ENCODE data around the gene MAPK8.
"Not testable (repeated sequence)": the region's sequence is repeated elsewhere in the genome, so short reads cannot be mapped to it uniquely, and the experiment has no call there.

MAPK8 gene

DNA sequence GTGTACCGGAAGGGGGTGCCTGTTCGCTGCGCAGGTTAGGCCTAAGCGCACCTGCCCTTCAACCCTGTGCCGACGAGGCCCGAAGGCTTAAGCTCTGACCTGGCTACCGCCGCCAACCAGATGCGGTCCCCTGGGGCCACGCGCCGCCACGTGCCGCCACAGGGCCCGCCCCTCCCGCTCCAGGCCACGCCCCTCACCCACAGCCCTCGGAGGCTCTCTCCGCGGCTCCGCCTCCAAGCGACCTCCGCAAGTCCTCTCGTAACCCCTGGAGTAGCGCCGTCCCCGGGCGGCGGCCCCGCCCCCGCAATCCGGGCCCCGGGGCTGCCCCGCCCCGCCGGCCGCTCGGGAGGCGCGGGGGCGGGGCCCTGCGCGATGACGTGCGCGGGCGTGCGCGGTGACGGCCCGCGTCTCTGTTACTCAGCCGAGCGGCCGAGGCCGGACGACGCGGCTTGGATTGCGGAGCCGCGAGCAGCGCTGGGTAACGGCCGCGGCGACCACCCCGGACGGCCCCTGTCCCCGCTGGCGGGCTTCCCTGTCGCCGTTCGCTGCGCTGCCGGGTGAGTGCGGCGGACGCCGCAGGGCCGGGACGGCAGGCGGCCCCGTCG, at the start of gene MAPK8:
Gene MAPK8 (plus strand): TSS at position 413 of the 605 bp plus-strand sequence. CDS start 94,984 bp downstream, outside the sequence.
- DNase-seq (ENCODE audit: low read depth), result peak; percentile 85

GRCh38 chr10:48257407-48257961, 49.0 kb upstream of the MAPK8 start:
- no peak for DNase-seq (ENCODE audit: low read depth)

DNA sequence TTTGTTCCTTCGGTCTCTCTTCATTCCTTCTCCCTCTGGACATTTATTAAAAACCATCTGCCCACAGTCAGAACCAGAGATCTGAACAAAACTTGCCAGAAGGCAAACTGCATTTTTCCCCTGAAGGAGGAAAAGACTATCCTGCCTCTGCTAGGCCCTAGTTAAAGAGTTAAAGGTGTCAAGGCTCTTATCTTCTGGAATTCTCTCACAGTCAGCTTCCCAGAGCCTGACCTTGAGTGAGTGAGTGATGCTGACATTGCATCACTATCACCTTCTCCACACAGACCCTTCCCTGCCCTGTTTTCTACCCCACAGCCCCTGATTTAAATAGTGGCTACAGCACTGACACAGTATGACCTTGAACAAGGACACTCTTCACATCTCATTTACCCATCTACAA, 48.4 kb upstream of the MAPK8 start:
- no peak for DNase-seq (ENCODE audit: low read depth)

GRCh38 chr10:48266528-48266927, 39.9 kb upstream of the MAPK8 start:
- DNase-seq (ENCODE audit: low read depth), result no peak

GRCh38 chr10:48271047-48271730, 35.3 kb upstream of the MAPK8 start:
- no peak for DNase-seq (ENCODE audit: low read depth)

DNA sequence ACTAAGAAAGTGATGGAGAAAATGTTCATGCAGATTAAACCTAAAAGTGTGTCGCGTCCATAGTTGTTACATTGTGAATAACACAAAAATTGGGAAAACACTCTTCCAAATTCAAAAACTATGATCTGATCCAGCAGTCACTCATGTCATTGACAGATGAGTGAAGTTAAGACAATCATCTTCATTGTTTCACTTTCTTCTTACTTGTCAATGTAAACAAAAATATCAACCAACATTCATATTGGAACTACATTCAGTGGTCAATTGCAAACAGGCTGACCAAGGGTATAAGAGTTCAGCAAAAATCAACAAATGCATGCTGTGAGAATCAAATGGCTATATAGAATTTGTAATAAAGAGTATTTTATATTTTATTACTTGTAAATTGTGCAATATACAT, 33.8 kb upstream of the MAPK8 start:
- DNase-seq (ENCODE audit: low read depth), result no peak

DNA sequence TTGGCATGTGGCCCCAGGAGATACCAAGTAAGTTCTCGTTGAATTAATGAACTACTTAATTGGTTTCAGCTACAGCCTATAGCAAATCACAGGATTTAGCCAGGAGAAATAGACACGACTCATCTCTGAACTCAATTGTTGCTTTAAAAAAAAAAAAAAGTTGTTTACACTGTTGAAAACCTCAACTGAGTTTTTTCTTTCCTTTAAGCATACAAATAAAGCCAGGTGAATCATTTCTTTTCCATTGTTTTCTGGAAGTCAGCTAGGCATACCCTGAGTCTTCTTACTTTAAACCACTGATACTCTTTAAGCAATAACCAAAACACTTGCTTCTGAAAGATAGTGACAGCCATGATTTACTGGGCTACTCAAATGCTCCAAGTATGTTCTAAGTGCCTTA, 32.7 kb upstream of the MAPK8 start:
- DNase-seq (ENCODE audit: low read depth), result no peak

DNA sequence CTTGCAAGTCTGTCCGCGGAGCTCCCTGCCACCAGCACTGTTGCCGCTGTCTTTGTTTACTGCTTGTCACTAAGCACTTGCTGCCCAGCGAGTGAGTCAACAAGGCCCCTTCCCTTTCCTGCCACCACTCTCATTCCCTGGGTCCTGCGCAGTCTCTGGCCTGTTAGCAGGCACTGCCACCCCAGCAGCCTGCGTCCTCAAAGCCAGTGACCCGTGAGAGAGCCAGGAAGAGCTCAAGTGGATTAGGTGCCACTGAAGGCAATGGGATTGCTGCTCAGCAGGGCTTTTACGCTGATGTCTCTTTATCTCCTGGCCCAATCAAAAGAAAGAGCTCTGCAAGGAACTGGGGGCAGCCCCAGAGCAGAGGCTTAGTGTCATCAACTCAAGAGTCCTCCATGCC, 31.8 kb upstream of the MAPK8 start, which contains the start of gene FRMPD2:
Gene FRMPD2 (minus strand): TSS at position 61 of the 400 bp plus-strand sequence. CDS start 129 bp downstream, outside the sequence.
- no peak for DNase-seq (ENCODE audit: low read depth)

GRCh38 chr10:48277093-48277492, 29.4 kb upstream of the MAPK8 start:
- no peak for DNase-seq (ENCODE audit: low read depth)

DNA sequence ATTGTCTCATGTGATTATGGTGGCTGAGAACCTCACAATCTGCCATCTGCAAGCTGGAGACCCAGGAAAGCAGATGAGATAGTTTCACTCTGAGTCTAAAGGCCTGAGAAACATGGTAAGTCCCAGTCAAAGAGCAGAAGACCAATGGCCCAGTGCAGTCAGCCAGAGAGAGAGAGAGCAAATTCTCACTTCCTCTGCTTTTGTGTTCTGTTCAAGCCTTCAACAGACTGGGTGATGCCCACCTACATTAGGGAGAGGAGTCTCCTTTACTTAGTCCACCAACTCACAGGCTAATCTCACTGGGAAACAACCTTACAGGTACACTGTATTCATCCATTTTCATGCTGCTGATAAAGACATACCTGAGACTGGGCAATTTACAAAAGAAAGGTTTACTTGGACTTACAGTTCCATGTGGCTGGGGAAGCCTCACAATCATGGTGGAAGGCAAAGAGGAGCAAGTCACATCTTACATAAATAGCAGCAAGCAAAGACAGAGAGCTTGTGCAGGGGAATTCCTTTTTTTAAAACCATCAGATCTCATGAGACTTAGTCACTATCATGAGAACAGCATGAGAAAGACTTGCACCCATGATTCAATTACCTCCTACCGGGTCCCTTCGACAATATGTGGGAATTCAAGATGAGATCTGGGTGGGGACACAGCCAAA, 27.3 kb upstream of the MAPK8 start:
- no peak for DNase-seq (ENCODE audit: low read depth)

GRCh38 chr10:48281697-48282096, 24.8 kb upstream of the MAPK8 start:
- DNase-seq (ENCODE audit: low read depth), result not testable (repeated sequence)

DNA sequence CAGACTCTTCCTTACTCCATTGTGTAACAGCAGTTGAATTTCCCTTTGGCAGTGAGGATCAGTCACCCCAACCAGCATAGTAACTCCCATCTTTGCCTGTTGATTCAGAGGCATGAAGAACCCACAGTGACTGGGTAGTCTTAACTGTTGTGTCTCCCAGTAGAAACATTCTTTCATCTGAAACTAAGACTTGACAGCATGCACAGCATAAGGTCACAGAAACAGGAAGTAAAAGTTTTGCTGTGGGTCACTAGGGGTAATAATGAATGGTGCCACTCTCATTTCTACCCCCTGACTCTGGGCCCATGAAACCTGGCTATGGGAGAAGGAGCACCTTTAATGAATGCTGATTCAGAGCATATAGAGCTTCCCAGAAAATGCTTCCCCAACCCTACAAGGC, 23.6 kb upstream of the MAPK8 start:
- no peak for DNase-seq (ENCODE audit: low read depth)

DNA sequence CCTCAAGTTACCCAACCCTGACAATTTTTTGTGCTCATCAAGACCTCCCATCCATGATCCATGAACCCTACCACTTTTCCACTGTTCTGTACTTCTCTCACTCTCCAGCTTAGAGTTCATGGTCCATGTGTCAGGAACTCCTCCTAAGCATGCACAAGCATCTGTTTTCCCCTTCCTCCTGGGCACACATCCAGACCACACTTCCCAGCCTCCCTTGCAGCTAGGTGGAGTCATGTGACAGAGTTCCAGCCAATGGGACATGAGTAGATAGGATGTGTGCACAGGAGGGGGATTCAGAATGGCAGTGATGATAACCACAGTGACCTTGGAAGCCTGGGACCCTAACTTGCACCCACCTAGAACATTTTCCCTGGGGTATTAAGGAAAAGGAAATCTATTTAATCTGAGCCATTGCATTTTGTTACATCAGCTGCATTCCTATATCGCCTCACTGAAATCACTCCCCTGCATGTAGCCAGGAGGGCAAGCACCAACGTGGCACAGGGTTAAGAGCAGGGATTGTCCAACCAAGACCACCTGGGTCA, 22.4 kb upstream of the MAPK8 start:
- DNase-seq (ENCODE audit: low read depth), result peak; percentile 18

DNA sequence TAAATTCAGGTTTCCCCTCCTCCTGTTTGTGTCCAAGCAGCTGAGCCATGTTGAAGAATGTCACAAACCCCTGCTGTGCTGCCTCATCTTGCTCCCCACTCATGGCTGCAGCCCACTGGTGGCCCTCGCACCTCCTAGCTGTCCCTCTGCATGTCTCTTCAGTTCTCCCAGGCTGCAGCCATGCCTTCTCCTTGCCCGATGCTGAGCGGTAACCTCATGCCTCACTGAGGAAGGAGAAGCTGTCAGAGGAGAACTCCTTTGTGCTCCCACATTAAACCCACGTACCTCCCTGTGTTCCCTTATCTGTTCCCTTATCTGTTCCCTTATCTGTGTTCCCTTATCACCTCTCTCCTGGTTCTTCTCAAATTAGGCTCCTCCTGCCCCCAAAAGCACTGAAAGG, 21.7 kb upstream of the MAPK8 start:
- no peak for DNase-seq (ENCODE audit: low read depth)

GRCh38 chr10:48285710-48286109, 20.8 kb upstream of the MAPK8 start:
- DNase-seq (ENCODE audit: low read depth), result no peak

GRCh38 chr10:48286356-48286755, 20.1 kb upstream of the MAPK8 start:
- DNase-seq (ENCODE audit: low read depth), result no peak

DNA sequence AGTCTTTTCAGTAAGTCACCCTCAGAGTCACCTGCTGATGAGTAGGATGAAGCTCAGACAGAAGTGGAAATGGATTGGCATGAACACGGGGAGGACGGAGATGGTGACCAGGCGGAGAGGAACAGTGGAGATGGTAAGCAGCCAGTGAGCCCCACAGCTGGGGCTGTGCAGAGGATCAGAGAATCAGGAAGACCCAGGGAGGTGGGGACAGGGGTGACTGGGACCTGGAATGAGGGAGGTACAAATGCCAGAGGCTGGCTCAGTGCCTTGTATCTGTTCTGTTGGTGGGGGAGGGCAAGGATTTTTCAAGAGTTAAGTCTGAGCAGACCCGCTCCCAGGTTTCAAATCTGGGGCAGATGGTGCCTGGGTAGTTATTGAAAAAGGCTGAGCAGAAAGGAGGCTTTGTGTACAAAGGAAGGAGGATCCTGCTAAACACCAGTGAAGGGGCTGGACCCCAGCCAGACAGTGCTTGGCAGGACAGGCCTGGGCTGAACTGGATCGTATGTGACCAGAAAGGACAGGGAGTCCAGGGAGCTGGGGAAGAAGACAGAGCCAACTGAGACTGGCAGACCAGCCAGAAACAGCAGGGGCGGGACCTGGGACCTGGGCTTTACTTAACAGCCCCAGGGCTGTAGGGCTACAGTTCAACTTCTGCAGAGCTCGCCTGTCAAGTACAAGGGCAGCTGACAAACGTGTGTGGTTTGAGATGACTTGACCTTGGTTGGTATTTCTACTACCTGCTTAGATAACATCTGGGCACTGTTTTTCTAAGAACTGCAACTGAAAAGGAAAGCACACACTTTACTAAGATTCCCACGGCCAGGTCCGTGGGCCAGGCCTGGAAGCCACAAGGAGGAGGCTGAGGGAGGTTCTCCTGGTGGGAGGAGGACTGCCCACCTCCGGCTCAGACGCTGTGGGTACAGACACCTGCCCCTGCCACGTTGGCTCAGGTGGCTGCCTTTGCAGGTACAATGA, 18.8 kb upstream of the MAPK8 start:
- DNase-seq (ENCODE audit: low read depth), result no peak

DNA sequence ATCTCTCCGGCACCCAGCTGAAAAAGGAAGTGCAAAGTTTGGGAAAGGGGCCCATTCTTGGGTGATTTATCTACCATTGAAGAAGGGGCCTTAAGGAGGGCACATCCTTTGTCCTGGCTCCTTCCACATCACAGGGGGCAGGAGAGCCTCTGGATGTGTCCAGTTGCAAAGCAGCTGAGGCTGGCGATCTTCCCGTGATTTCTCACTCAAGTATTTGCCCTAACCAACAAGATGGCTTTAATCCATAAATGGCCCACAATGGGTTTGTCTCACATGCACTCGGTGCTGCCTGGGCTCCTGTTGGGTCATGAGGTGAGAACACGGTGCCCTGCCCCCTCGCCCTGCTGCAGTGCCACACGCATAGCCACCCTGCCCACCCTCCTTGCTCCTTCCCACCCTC, 17.8 kb upstream of the MAPK8 start:
- DNase-seq (ENCODE audit: low read depth), result no peak

GRCh38 chr10:48289501-48290238, 16.8 kb upstream of the MAPK8 start:
- peak; percentile 41 for DNase-seq (ENCODE audit: low read depth)

DNA sequence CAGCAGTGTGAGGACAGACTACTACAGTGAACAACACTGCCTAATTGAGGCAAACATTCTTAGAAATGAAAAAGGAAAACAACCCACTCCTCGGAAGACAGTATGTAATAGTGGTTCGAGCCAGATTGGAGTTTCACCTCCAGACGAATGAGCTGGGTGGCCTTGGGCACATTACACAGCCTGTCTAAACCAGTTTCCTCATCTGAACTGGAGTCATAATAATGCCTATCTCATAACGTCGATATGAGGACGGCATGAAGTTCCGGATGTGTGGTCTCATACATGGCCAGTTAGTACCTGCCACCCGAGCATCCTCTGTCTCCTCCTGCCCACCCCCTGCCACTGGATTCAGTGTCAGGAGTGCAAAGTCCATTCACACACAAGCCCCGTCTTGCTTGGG, 16.2 kb upstream of the MAPK8 start:
- no peak for DNase-seq (ENCODE audit: low read depth)

DNA sequence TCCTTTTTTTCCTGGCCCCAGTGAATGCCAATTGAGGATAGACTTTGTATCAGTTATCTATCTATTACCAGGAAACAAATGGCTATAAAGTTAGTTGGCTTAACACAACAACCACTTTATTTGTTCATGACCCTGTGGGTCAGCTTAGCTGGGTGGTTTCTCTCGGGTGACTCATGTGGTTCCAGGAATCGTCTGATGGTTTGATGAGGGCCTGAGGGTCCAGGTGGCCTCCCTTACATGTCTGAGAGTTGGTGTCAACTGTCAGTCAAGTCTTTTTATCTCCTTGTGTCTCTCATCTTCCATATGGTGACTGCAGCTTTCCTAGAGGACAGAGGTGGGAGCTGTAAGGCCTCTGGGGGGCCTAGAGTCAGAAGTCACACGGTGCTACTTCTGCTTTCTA, 15.3 kb upstream of the MAPK8 start:
- DNase-seq (ENCODE audit: low read depth), result no peak

Measured in CMK (cell line).